ENCODE results near the gene SDCCAG8. TPM values are rescaled to one million over a fixed set of nuclear protein-coding genes. Genes with fewer than 3 reads are reported as not detected.

Gene SDCCAG8
- total RNA-seq, 1 experiment from 2014 or later = 14.0 TPM

GRCh38 chr1:243525085-243525487 is 269.2 kb downstream of the SDCCAG8 start:
- TF ChIP-seq SIN3A (IDR thresholded peaks at IDR 0.05; ENCODE audit: borderline replicate concordance, insufficient read depth, low read depth, low read length) (no peak), POLR2AphosphoS5 (IDR thresholded peaks at IDR 0.05; ENCODE audit: low read depth, low read length) (no peak), REST (IDR thresholded peaks at IDR 0.05; ENCODE audit: insufficient read depth in 1 of 2, low read depth in 2 of 2, low read length in 1 of 2) (no peak), TCF7L2 (IDR thresholded peaks at IDR 0.05; ENCODE audit: low read depth, low read length) (no peak), CTCF (IDR thresholded peaks at IDR 0.05) (no peak)
- in situ Hi-C loops (cut with HindIII; ENCODE audit: low pct_unique_long_range_greater_than_20kb, low sequenced_read_pairs) = no loop called here
- Histone ChIP-seq H3K27ac (ENCODE audit: low read length) (no peak overlapping the region), H3K27me3 (ENCODE audit: control insufficient read depth, insufficient read depth, low read length) (no peaks in the 10 kb centered on the region), H3K4me3 (ENCODE audit: low read depth in 2 of 2, low read length in 2 of 2) (no peak overlapping the region), H3K36me3 (ENCODE audit: control insufficient read depth, insufficient read depth, low read length) (no peaks in the 10 kb centered on the region), H3K4me1 (ENCODE audit: control insufficient read depth, insufficient read depth, low read length) (no peaks in the 10 kb centered on the region), H3K9me3 (ENCODE audit: control insufficient read depth, insufficient read depth, low read depth, low read length) (no peaks in the 10 kb centered on the region)
- ATAC-seq (no peak), DNase-seq (ENCODE audit: low read depth, low spot score) (no peak)
- CTCF ChIA-PET = no interaction called here
- POLR2A ChIA-PET = no interaction called here
- intact Hi-C loops (cut with micrococcal nuclease; ENCODE audit: unreplicated experiment) = no loop called here
- BruUV-seq (replicated peaks) = no TSS peak

DNA sequence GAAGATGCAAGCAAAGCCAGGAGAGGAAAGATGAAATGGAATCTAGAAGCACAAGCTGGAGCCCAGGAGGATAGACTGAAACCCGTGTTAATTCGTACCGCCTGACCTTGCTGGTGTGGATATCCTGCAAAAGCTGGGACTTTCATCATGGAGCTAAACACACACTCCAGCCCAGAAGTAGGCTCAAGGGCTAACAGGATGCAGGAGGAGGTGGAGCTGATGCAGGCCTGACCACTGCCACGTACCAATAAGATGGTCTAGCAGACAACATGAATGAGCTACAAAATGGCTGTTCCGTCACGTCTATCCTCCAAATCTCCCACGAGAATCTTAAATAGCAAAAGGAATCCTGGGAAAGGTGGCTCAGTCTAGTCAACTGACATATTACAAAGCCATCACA is 270.3 kb downstream of the SDCCAG8 start:
- ChIA-PET CTCF (no interaction called here), POLR2A (interaction anchor here (0.6 kb wide), 1 partner anchor 681 kb away, joined by 3 read pairs; no protein-coding TSS in a partner anchor)

DNA sequence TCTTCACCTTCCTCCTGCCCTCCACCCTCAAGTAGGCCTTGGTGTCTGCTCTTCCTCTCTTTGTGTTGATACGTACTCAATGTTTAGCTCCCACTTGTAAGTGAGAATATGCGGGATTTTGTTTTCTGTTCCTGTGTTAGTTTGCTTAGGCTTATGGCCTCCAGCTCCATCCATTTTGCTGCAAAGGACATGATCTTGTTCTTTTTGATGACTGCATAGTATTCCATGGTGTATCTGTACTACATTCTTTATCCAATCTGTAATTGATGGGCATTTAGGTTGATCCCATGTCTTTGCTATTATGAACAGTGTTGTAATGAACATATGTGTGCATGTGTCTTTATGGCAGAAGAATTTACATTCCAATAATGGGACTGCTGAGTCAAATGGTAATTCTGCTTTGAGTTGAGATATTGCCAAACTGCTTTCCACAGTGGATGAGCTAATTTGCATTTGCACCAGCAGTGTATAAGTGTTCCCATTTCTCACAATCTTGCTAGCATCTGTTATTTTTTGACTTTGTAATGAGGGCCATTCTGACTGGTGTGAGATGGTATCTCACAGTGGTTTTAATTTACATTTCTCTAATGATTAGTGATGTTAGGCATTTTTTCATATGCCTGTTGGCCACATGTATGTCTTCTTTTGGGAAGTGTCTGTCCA is 272.7 kb downstream of the SDCCAG8 start:
- Histone ChIP-seq H3K4me3 (ENCODE audit: low read depth in 2 of 2, low read length in 2 of 2) (no peak overlapping the region), H3K9me3 (ENCODE audit: control insufficient read depth, insufficient read depth, low read depth, low read length) (no peaks in the 10 kb centered on the region), H3K27ac (ENCODE audit: low read length) (no peak overlapping the region), H3K36me3 (ENCODE audit: control insufficient read depth, insufficient read depth, low read length) (no peaks in the 10 kb centered on the region), H3K4me1 (ENCODE audit: control insufficient read depth, insufficient read depth, low read length) (no peaks in the 10 kb centered on the region), H3K27me3 (ENCODE audit: control insufficient read depth, insufficient read depth, low read length) (no peaks in the 10 kb centered on the region)
- ChIA-PET CTCF (no interaction called here), POLR2A (interaction anchor here (0.7 kb wide), 1 partner anchor 141 kb away, joined by 12 read pairs; no protein-coding TSS in a partner anchor)
- intact Hi-C loops (cut with micrococcal nuclease; ENCODE audit: unreplicated experiment) = no loop called here
- DNase-seq (ENCODE audit: low read depth, low spot score) (no peak), ATAC-seq (no peak)
- in situ Hi-C loops (cut with HindIII; ENCODE audit: low pct_unique_long_range_greater_than_20kb, low sequenced_read_pairs) = no loop called here
- no peak for TF ChIP-seq SIN3A (IDR thresholded peaks at IDR 0.05; ENCODE audit: borderline replicate concordance, insufficient read depth, low read depth, low read length)
- no peak for TF ChIP-seq CTCF (IDR thresholded peaks at IDR 0.05)
- no peak for TF ChIP-seq TCF7L2 (IDR thresholded peaks at IDR 0.05; ENCODE audit: low read depth, low read length)
- TF ChIP-seq POLR2AphosphoS5 (IDR thresholded peaks at IDR 0.05; ENCODE audit: low read depth, low read length) = no peak
- TF ChIP-seq REST (IDR thresholded peaks at IDR 0.05; ENCODE audit: insufficient read depth in 1 of 2, low read depth in 2 of 2, low read length in 1 of 2) = no peak
- BruUV-seq (replicated peaks) = no TSS peak

More for the DNA sequence above, 270.3 kb downstream of the SDCCAG8 start:
- in situ Hi-C loops (cut with HindIII; ENCODE audit: low pct_unique_long_range_greater_than_20kb, low sequenced_read_pairs) = no loop called here
- intact Hi-C loops (cut with micrococcal nuclease; ENCODE audit: unreplicated experiment) = no loop called here
- no peak for DNase-seq (ENCODE audit: low read depth, low spot score)
- Histone ChIP-seq H3K27me3 (ENCODE audit: control insufficient read depth, insufficient read depth, low read length) (no peaks in the 10 kb centered on the region), H3K4me3 (ENCODE audit: low read depth in 2 of 2, low read length in 2 of 2) (no peak overlapping the region), H3K27ac (ENCODE audit: low read length) (no peak overlapping the region), H3K4me1 (ENCODE audit: control insufficient read depth, insufficient read depth, low read length) (no peaks in the 10 kb centered on the region), H3K36me3 (ENCODE audit: control insufficient read depth, insufficient read depth, low read length) (no peaks in the 10 kb centered on the region), H3K9me3 (ENCODE audit: control insufficient read depth, insufficient read depth, low read depth, low read length) (no peaks in the 10 kb centered on the region)
- no TSS peak for BruUV-seq (replicated peaks)
- TF ChIP-seq SIN3A (IDR thresholded peaks at IDR 0.05; ENCODE audit: borderline replicate concordance, insufficient read depth, low read depth, low read length) = no peak
- ATAC-seq = peak; percentile 26; the same call in 1 of the 2 replicates
